IMR-90 (cell line): ENCODE measurements around the gene ELOVL5. TPM values are rescaled to one million over a fixed set of nuclear protein-coding genes. Genes with fewer than 3 reads are reported as not detected.

Source experiments
- ATAC-seq: fragments of 200-7000 bp; cut with Tn5 transposase; 2 replicates; pipeline ENCODE4 v1.9.1; 2020; ENCODE audit warnings: low read depth, mild to moderate bottlenecking, moderate library complexity
- BruUV-seq: library from RNA; stranded (reverse); fragments of 400-500 nt; replicated peaks from 2 replicates; lab custom pipeline; 2021; lab: Mats Ljungman, UMichigan
- CTCF ChIA-PET: fragments of 300-600 bp; formaldehyde crosslinking; extraction: SDS; loops from one replicate; lab custom pipeline; 2021; ENCODE audit warnings: antibody characterized with exemption; lab: Yijun Ruan, JAX
- POLR2A ChIA-PET: fragments of 300-600 bp; sonication (Branson Sonifier 250); formaldehyde crosslinking; loops from one replicate; lab custom pipeline; 2022; ENCODE audit warnings: antibody characterized with exemption; ENCODE audit not compliant: unreplicated experiment; lab: Charles Lee
- DNase-seq: peaks from one replicate; pipeline ENCODE4 v3.0.0; 2013
- H2AFZ ChIP-seq: replicated peaks from 2 replicates; pipeline ENCODE3; 2013; ENCODE audit warnings: low read length, mild to moderate bottlenecking; ENCODE audit not compliant: poor library complexity
- H2AK5ac ChIP-seq: 2 replicates; pipeline ENCODE4 v1.6.1; 2013; ENCODE audit warnings: low read depth, low read length, inconsistent platforms
- H2AK9ac ChIP-seq: replicated peaks from 2 replicates; pipeline ENCODE3; 2013; ENCODE audit warnings: mild to moderate bottlenecking, low read depth, low read length, moderate library complexity; ENCODE audit not compliant: poor library complexity
- H2BK120ac ChIP-seq: 2 replicates; pipeline ENCODE4 v1.6.1; 2013; ENCODE audit warnings: low read depth, low read length, inconsistent platforms
- H2BK15ac ChIP-seq: 3 replicates; pipeline ENCODE4 v1.6.1; 2013; ENCODE audit warnings: low read depth, low read length, inconsistent platforms
- H2BK20ac ChIP-seq: 2 replicates; pipeline ENCODE4 v1.6.1; 2013; ENCODE audit warnings: low read depth, mild to moderate bottlenecking, inconsistent platforms, low read length, moderate library complexity
- H2BK5ac ChIP-seq: 2 replicates; pipeline ENCODE4 v1.6.1; 2013; ENCODE audit warnings: mild to moderate bottlenecking, low read depth, low read length, inconsistent platforms; ENCODE audit not compliant: poor library complexity, severe bottlenecking
- H3K14ac ChIP-seq: replicated peaks from 2 replicates; pipeline ENCODE4 v1.6.1; 2013; ENCODE audit warnings: low read depth, low read length, inconsistent platforms
- H3K18ac ChIP-seq: 2 replicates; pipeline ENCODE4 v1.6.1; 2013; ENCODE audit warnings: low read depth, low read length, control low read depth
- H3K23ac ChIP-seq: 2 replicates; pipeline ENCODE4 v1.6.1; 2013; ENCODE audit warnings: low read depth, low read length, inconsistent platforms
- H3K27ac ChIP-seq: 2 replicates; pipeline ENCODE4 v1.5.1; 2013; ENCODE audit warnings: mild to moderate bottlenecking, control low read depth, low read length; ENCODE audit not compliant: insufficient read depth
- H3K27me3 ChIP-seq: 2 replicates; pipeline ENCODE4 v1.6.1; 2013; ENCODE audit warnings: low read length; ENCODE audit not compliant: control insufficient read depth, insufficient read depth
- H3K36me3 ChIP-seq: 2 replicates; pipeline ENCODE4 v1.6.1; 2013; ENCODE audit warnings: low read length, mixed read lengths; ENCODE audit not compliant: control insufficient read depth, insufficient read depth
- H3K4ac ChIP-seq: 2 replicates; pipeline ENCODE4 v1.6.1; 2013; ENCODE audit warnings: low read depth, low read length, inconsistent platforms
- H3K4me1 ChIP-seq: 2 replicates; pipeline ENCODE4 v1.6.1; 2013; ENCODE audit warnings: low read length, mixed read lengths; ENCODE audit not compliant: control insufficient read depth, insufficient read depth
- H3K4me2 ChIP-seq: 2 replicates; pipeline ENCODE4 v1.6.1; 2013; ENCODE audit warnings: low read depth, mild to moderate bottlenecking, control low read depth, low read length, moderate library complexity
- H3K4me3 ChIP-seq: 2 replicates; pipeline ENCODE4 v1.5.1; 2013; ENCODE audit warnings: low read depth, mild to moderate bottlenecking, control low read depth, low read length, moderate library complexity; ENCODE audit not compliant: insufficient read depth
- H3K56ac ChIP-seq: 2 replicates; pipeline ENCODE4 v1.6.1; 2013; ENCODE audit warnings: low read length, inconsistent platforms; ENCODE audit not compliant: insufficient read depth; ENCODE audit errors: extremely low read depth
- H3K79me1 ChIP-seq, 2 experiments: 2 replicates each; pipeline ENCODE4 v1.6.1; 2013; ENCODE audit warnings: low read length in 2 of 2, inconsistent platforms in 1 of 2, low read depth in 1 of 2
- H3K9ac ChIP-seq: 2 replicates; pipeline ENCODE4 v1.6.1; 2013; ENCODE audit warnings: low read depth, low read length, control low read depth
- H3K9me1 ChIP-seq: 2 replicates; pipeline ENCODE4 v1.6.1; 2013; ENCODE audit warnings: low read length, inconsistent platforms; ENCODE audit not compliant: insufficient read depth
- H3K9me3 ChIP-seq: 2 replicates; pipeline ENCODE4 v1.6.1; 2013; ENCODE audit warnings: low read length; ENCODE audit not compliant: control insufficient read depth, insufficient read depth
- H4K20me1 ChIP-seq: 2 replicates; pipeline ENCODE4 v1.6.1; 2013; ENCODE audit warnings: low read length, inconsistent platforms; ENCODE audit not compliant: insufficient read depth
- H4K5ac ChIP-seq: 2 replicates; pipeline ENCODE4 v1.6.1; 2013; ENCODE audit warnings: mild to moderate bottlenecking, low read depth, low read length, control low read depth
- H4K8ac ChIP-seq, 2 experiments: 2 replicates each; pipeline ENCODE4 v1.6.1; 2013; ENCODE audit warnings: low read depth in 2 of 2, low read length in 2 of 2, control low read depth in 1 of 2, inconsistent platforms in 1 of 2
- H4K91ac ChIP-seq: 2 replicates; pipeline ENCODE4 v1.6.1; 2013; ENCODE audit warnings: low read depth, low read length, inconsistent platforms; ENCODE audit not compliant: insufficient read depth
- BHLHE40 ChIP-seq: fragments of 150-350 bp; IDR thresholded peaks from 2 replicates; pipeline ENCODE4 v1.6.1; 2016; ENCODE audit warnings: mild to moderate bottlenecking, low read depth, low read length
- CEBPB ChIP-seq: IDR thresholded peaks from 2 replicates; pipeline ENCODE4 v1.6.1; 2012; ENCODE audit warnings: low read depth, low read length, improper control_type of control experiment
- CHD1 ChIP-seq: IDR thresholded peaks from 2 replicates; pipeline ENCODE4 v1.6.1; 2012; ENCODE audit warnings: low read depth, low read length, improper control_type of control experiment
- FOS ChIP-seq: fragments of 150-350 bp; IDR thresholded peaks from 2 replicates; pipeline ENCODE4 v1.6.1; 2016; ENCODE audit warnings: low read depth, low read length
- MAFK ChIP-seq: IDR thresholded peaks from 2 replicates; pipeline ENCODE4 v1.6.1; 2012; ENCODE audit warnings: low read depth, low read length, improper control_type of control experiment
- MAZ ChIP-seq: IDR thresholded peaks from 2 replicates; pipeline ENCODE4 v1.6.1; 2012; ENCODE audit warnings: low read depth, mild to moderate bottlenecking, low read length, improper control_type of control experiment, moderate library complexity, borderline replicate concordance
- MXI1 ChIP-seq: IDR thresholded peaks from 2 replicates; pipeline ENCODE4 v1.6.1; 2012; ENCODE audit warnings: low read depth, mild to moderate bottlenecking, low read length, moderate library complexity, borderline replicate concordance
- RAD21 ChIP-seq: IDR thresholded peaks from 2 replicates; pipeline ENCODE4 v1.6.1; 2012; ENCODE audit warnings: low read length, improper control_type of control experiment
- RFX5 ChIP-seq: IDR thresholded peaks from 2 replicates; pipeline ENCODE4 v1.8.0; 2012; ENCODE audit warnings: low read depth, mild to moderate bottlenecking, low read length, moderate library complexity
- WGBS, 2 experiments: methylation state at CpG; one replicate each; pipeline versions ENCODE4 v1.1.5 to v1.1.7; 2013; ENCODE audit warnings: missing lambda C conversion rate in 2 of 2; ENCODE audit not compliant: insufficient read length in 1 of 2; ENCODE audit errors: extremely low coverage in 2 of 2; 5-methylcytosine and 5-hydroxymethylcytosine counted together
- dilution Hi-C: fragments of 300-500 bp; cut with HindIII; formaldehyde crosslinking; loops from one replicate; pipeline ENCODE4 v1.14.3; 2018; ENCODE audit warnings: low sequenced_read_pairs; ENCODE audit not compliant: unreplicated experiment
- in situ Hi-C: fragments of 300-500 bp; cut with MboI; formaldehyde crosslinking; loops from 3 replicates; pipeline ENCODE4 v1.14.3; 2019; ENCODE audit warnings: low sequenced_read_pairs, inconsistent platforms, mixed read lengths
- intact Hi-C: fragments of 100-400 bp; cut with micrococcal nuclease; formaldehyde crosslinking; loops from 2 replicates; pipeline ENCODE4 v1.10.0; 2022
- polyA plus RNA-seq, 3 experiments: library from polyadenylated mRNA; depleted of rRNA; stranded (reverse); fragments of >200 nt; gene quantifications; 2 replicates each; pipeline ENCODE4 v1.2.3, GENCODE V29; 2012; ENCODE audit warnings: low replicate concordance in 1 of 3
- total RNA-seq: library from RNA; depleted of rRNA; stranded (reverse); fragments of >200 nt; gene quantifications from 2 replicates; pipeline ENCODE4 v1.2.3, GENCODE V29; 2012

The ELOVL5 gene
- total and polyA plus RNA-seq, 2 of the 4 experiments (the other 2 are of a cell fraction): 32.1 to 42.3 TPM

DNA sequence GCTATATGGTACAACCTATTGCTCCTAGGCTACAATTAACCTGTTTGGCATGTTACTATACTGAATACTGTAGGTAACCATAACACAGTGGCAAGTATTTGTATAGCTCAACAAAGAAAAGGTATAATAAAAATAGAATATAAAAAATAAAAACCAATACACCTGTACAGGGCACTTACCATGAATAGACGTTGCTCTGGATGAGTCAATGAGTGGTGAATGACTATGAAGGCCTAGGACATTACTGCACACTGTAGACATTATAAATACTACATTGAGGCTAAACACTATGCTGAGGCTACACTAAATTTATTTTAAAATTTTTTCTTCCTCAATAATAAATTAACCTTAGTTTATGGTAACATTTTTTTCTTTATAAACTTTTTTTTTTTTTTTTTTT is 18.6 kb downstream of the ELOVL5 start:
- DNase-seq (no peak), ATAC-seq (no peak)
- Histone ChIP-seq H3K79me1 (peaks cover 32 to 73% of the 10 kb centered on the region in 2 experiments), H2BK120ac (no peak overlapping the region), H2BK15ac (no peak overlapping the region), H3K4me3 (no peak overlapping the region), H3K9ac (no peak overlapping the region), H4K5ac (no peak overlapping the region), H3K23ac (no peak overlapping the region), H2AFZ (no peak overlapping the region), H4K91ac (no peak overlapping the region), H2BK5ac (no peak overlapping the region), H3K18ac (no peak overlapping the region), H3K4me2 (no peak overlapping the region), H2AK5ac (no peak overlapping the region), H4K20me1 (peaks cover 34% of the 10 kb centered on the region), H3K4me1 (peaks cover 16% of the 10 kb centered on the region), H3K14ac (no peak overlapping the region), H4K8ac (no peak overlapping the region), H2AK9ac (no peak overlapping the region), H3K9me1 (peaks cover 18% of the 10 kb centered on the region), H3K36me3 (no peaks in the 10 kb centered on the region), H3K27ac (no peak overlapping the region), H3K56ac (no peak overlapping the region), H3K9me3 (no peaks in the 10 kb centered on the region), H3K4ac (no peak overlapping the region), H2BK20ac (no peak overlapping the region), H3K27me3 (no peaks in the 10 kb centered on the region)
- POLR2A ChIA-PET: no interaction called here
- TF ChIP-seq FOS: no peak
- no peak for TF ChIP-seq MAFK
- TF ChIP-seq MXI1: no peak
- no peak for TF ChIP-seq BHLHE40
- TF ChIP-seq CEBPB: no peak
- TF ChIP-seq CHD1: no peak
- no peak for TF ChIP-seq RAD21
- TF ChIP-seq MAZ: no peak
- TF ChIP-seq RFX5: no peak
- no TSS peak for BruUV-seq
- intact Hi-C loops: no loop called here
- CTCF ChIA-PET: interaction anchor here (0.7 kb wide), 1 partner anchor 51 kb away, joined by 3 read pairs; no protein-coding TSS in a partner anchor
- WGBS, 2 experiments: no CpG with 5 or more reads among the region's 1 CpG
- in situ Hi-C loops: no loop called here
- dilution Hi-C loops: no loop called here
